ENCODE results near the gene CIB4. TPM values are rescaled to one million over a fixed set of nuclear protein-coding genes. Genes with fewer than 3 reads are reported as not detected.

CIB4 gene
- total and polyA plus RNA-seq, 4 donors = 1.3 TPM; not detected in 3

GRCh38 chr2:26573241-26573925 lies 67.8 kb downstream of the CIB4 start:
- Histone ChIP-seq H3K27ac (ENCODE audit: low read depth in 1 of 2, low read length in 1 of 2) (no peak overlapping the region), H3K36me3 (ENCODE audit: control insufficient read depth in 4 of 4, insufficient read depth in 4 of 4, low read length in 4 of 4) (no peaks in the 10 kb centered on the region), H3K9ac (ENCODE audit: insufficient read depth in 1 of 2, low read length in 2 of 2) (no peak overlapping the region), H3K27me3 (ENCODE audit: control insufficient read depth in 3 of 3, insufficient read depth in 3 of 3, low read length in 2 of 3) (peaks cover 0 to 5% (median 0%) of the 10 kb centered on the region in 3 donors), H3K4me1 (ENCODE audit: control insufficient read depth in 5 of 5, insufficient read depth in 5 of 5, low read length in 5 of 5) (no peaks in the 10 kb centered on the region), H3K9me3 (ENCODE audit: control insufficient read depth in 4 of 4, insufficient read depth in 3 of 4, low read length in 3 of 4) (peaks cover 0 to 4% (median 0%) of the 10 kb centered on the region in 4 donors), H3K4me3 (no peak overlapping the region)
- ATAC-seq (ENCODE audit: insufficient read depth, low FRiP score) (no peak), DNase-seq (no peak)
- no peak for TF ChIP-seq CTCF (IDR thresholded peaks at IDR 0.05; ENCODE audit: control extremely low read depth, extremely low read depth)
- 84 to 90% methylated on average over 17 of the region's 17 CpGs for WGBS, 2 donors

GRCh38 chr2:26572591-26572990 lies 68.6 kb downstream of the CIB4 start:
- DNase-seq (no peak), ATAC-seq (ENCODE audit: insufficient read depth, low FRiP score) (no peak)

DNA sequence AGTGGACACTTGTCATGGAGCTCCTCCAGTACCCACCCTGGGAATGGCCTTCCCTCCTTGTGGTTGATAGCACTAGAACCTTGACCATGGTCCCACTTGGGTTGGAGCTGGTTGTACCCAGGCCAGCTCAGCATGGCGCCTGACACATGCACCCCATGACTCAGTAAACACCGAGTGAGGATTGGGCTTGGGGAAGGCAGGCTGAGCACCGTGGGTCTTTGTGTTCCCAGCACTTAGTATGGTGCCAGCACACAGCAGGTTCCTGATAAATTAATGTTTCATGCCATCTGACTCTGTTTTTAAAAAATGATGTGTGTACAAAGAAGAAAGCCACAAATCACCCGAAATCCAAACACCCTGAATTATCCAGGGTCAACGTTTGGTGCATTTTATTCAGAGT lies 69.8 kb downstream of the CIB4 start:
- DNase-seq = no peak
- Histone ChIP-seq H3K36me3 (ENCODE audit: control insufficient read depth in 4 of 4, insufficient read depth in 4 of 4, low read length in 4 of 4) (no peaks in the 10 kb centered on the region), H3K27me3 (ENCODE audit: control insufficient read depth in 3 of 3, insufficient read depth in 3 of 3, low read length in 2 of 3) (peaks cover 0 to 5% (median 0%) of the 10 kb centered on the region in 3 donors)

More at GRCh38 chr2:26572591-26572990, 68.6 kb downstream of the CIB4 start:
- no peak overlapping the region for H3K27ac ChIP-seq (ENCODE audit: low read depth in 1 of 2, low read length in 1 of 2)
- no peak overlapping the region for H3K4me3 ChIP-seq
- H3K27me3 ChIP-seq (ENCODE audit: control insufficient read depth in 3 of 3, insufficient read depth in 3 of 3, low read length in 2 of 3) = peaks cover 0 to 5% (median 0%) of the 10 kb centered on the region in 3 donors
- no peaks in the 10 kb centered on the region for H3K4me1 ChIP-seq (ENCODE audit: control insufficient read depth in 5 of 5, insufficient read depth in 5 of 5, low read length in 5 of 5)
- no peaks in the 10 kb centered on the region for H3K36me3 ChIP-seq (ENCODE audit: control insufficient read depth in 4 of 4, insufficient read depth in 4 of 4, low read length in 4 of 4)
- H3K9me3 ChIP-seq (ENCODE audit: control insufficient read depth in 4 of 4, insufficient read depth in 3 of 4, low read length in 3 of 4) = peaks cover 0 to 4% (median 0%) of the 10 kb centered on the region in 4 donors
- WGBS, 2 donors = 33 to 38% methylated on average over 8 of the region's 8 CpGs
- TF ChIP-seq CTCF (IDR thresholded peaks at IDR 0.05; ENCODE audit: control extremely low read depth, extremely low read depth) = no peak
- H3K9ac ChIP-seq (ENCODE audit: insufficient read depth in 1 of 2, low read length in 2 of 2) = no peak overlapping the region

More for the DNA sequence above, 69.8 kb downstream of the CIB4 start:
- Histone ChIP-seq H3K9me3 (ENCODE audit: control insufficient read depth in 4 of 4, insufficient read depth in 3 of 4, low read length in 3 of 4) (peaks cover 0 to 4% (median 0%) of the 10 kb centered on the region in 4 donors), H3K27ac (ENCODE audit: low read depth in 1 of 2, low read length in 1 of 2) (no peak overlapping the region), H3K4me3 (no peak overlapping the region), H3K4me1 (ENCODE audit: control insufficient read depth in 5 of 5, insufficient read depth in 5 of 5, low read length in 5 of 5) (no peaks in the 10 kb centered on the region), H3K9ac (ENCODE audit: insufficient read depth in 1 of 2, low read length in 2 of 2) (no peak overlapping the region)
- ATAC-seq (ENCODE audit: insufficient read depth, low FRiP score) = no peak
- TF ChIP-seq CTCF (IDR thresholded peaks at IDR 0.05; ENCODE audit: control extremely low read depth, extremely low read depth) = no peak
- 81% methylated on average over 5 of the region's 5 CpGs for WGBS, 2 donors
